Gastrocnemius medialis (tissue), 4 donors: ENCODE measurements around the gene SLC46A3. TPM values are rescaled to one million over a fixed set of nuclear protein-coding genes. Genes with fewer than 3 reads are reported as not detected.
"Not testable (repeated sequence)": the region's sequence is repeated elsewhere in the genome, so short reads cannot be mapped to it uniquely, and the experiment has no call there.

Source experiments
- ATAC-seq, 2 donors: fragments of 150-250 bp; one replicate each; pipeline ENCODE4 v1.9.1; 2016
- DNase-seq, 2 donors: peaks; one replicate each; pipeline ENCODE4 v3.0.0-alpha.2; 2019
- H3K27ac ChIP-seq, 4 donors: fragments of 200-600 bp; sonication (generic); 1 replicate in 1 of 4; 2 replicates in 3 of 4; pipeline ENCODE4 v1.5.1; 2016 to 2018; ENCODE audit warnings: mild to moderate bottlenecking in 2 of 4, moderate library complexity in 1 of 4
- H3K27me3 ChIP-seq, 3 donors: fragments of 200-600 bp; sonication (generic) in 2 of 3; 1 replicate in 1 of 3; 2 replicates in 2 of 3; pipeline versions ENCODE4 v1.5.1 to v1.6.0; 2016 to 2019; ENCODE audit warnings: mild to moderate bottlenecking in 1 of 3, moderate library complexity in 1 of 3
- H3K36me3 ChIP-seq, 2 donors: fragments of 200-600 bp; sonication (generic) in 1 of 2; one replicate each; pipeline ENCODE4 v1.5.1; 2017 to 2018
- H3K4me1 ChIP-seq, 2 donors: fragments of 200-600 bp; sonication (generic) in 1 of 2; one replicate each; pipeline ENCODE4 v1.5.1; 2016 to 2017; ENCODE audit warnings: mild to moderate bottlenecking in 2 of 2
- H3K4me3 ChIP-seq, 4 donors: fragments of 200-600 bp; sonication (generic) in 3 of 4; 1 replicate in 1 of 4; 2 replicates in 3 of 4; pipeline ENCODE4 v1.5.1; 2016 to 2019; ENCODE audit warnings: mild to moderate bottlenecking in 2 of 4
- H3K9me3 ChIP-seq, 3 donors: fragments of 200-600 bp; sonication (generic) in 2 of 3; 1 replicate in 1 of 3; 2 replicates in 2 of 3; pipeline ENCODE4 v1.5.1; 2016 to 2019
- CTCF ChIP-seq, 5 experiments: fragments of 450-650 bp in 3 of 5; fragments of 200-600 bp in 2 of 5; sonication (generic) in 2 of 5; IDR thresholded peaks in 4 of 5; conservative IDR thresholded peaks in 1 of 5; 1 replicate in 4 of 5; 2 replicates in 1 of 5; pipeline ENCODE4 v1.5.1; 2016 to 2019; ENCODE audit warnings: antibody characterized with exemption in 5 of 5, mild to moderate bottlenecking in 3 of 5, moderate library complexity in 3 of 5
- POLR2A ChIP-seq, 2 donors: fragments of 450-650 bp; IDR thresholded peaks; one replicate each; pipeline ENCODE4 v1.6.1; 2017; ENCODE audit warnings: antibody characterized with exemption in 2 of 2, mild to moderate bottlenecking in 2 of 2, moderate library complexity in 2 of 2
- in situ Hi-C, 4 donors: fragments of 200-750 bp; cut with MboI; loops; one replicate each; pipeline versions ENCODE4 v1.15.0 to v1.8.0; 2017; ENCODE audit warnings: low sequenced_read_pairs in 4 of 4
- intact Hi-C: fragments of 100-400 bp; cut with DNase I; formaldehyde crosslinking; loops from one replicate; pipeline ENCODE4 v1.15.1; 2023; ENCODE audit warnings: low total_unique reads
- total RNA-seq, 4 donors: library from RNA; depleted of rRNA; stranded (reverse); fragments of >200 nt; gene quantifications; one replicate each; pipeline versions ENCODE4 v1.1.0 to v1.2.3, GENCODE V29; 2016

SLC46A3 gene
- total RNA-seq, 4 donors from 2014 or later = 6.9 to 18.0 (median 9.8) TPM

GRCh38 chr13:28685114-28685513 is 33.7 kb downstream of the SLC46A3 start:
- Histone ChIP-seq H3K9me3 (no peaks in the 10 kb centered on the region), H3K4me3 (no peak overlapping the region), H3K36me3 (peaks cover 0 to 3% of the 10 kb centered on the region in 2 donors), H3K4me1 (no peaks in the 10 kb centered on the region), H3K27me3 (no peaks in the 10 kb centered on the region), H3K27ac (no peak overlapping the region)
- no peak for ATAC-seq
- intact Hi-C loops = no loop called here
- DNase-seq = no peak
- no peak for TF ChIP-seq CTCF (IDR thresholded peaks at IDR 0.05 in 4 of 5, conservative IDR thresholded peaks at IDR 0.05 in 1 of 5)
- TF ChIP-seq POLR2A (IDR thresholded peaks at IDR 0.05) = no peak
- in situ Hi-C loops = no loop called here

GRCh38 chr13:28684257-28684656 is 34.5 kb downstream of the SLC46A3 start:
- intact Hi-C loops (no loop called here), in situ Hi-C loops (no loop called here)
- Histone ChIP-seq H3K4me3 (no peak overlapping the region), H3K27me3 (no peaks in the 10 kb centered on the region), H3K27ac (no peak overlapping the region), H3K4me1 (no peaks in the 10 kb centered on the region), H3K9me3 (no peaks in the 10 kb centered on the region), H3K36me3 (peaks cover 0 to 12% of the 10 kb centered on the region in 2 donors)
- TF ChIP-seq POLR2A (IDR thresholded peaks at IDR 0.05) = no peak
- no peak for TF ChIP-seq CTCF (IDR thresholded peaks at IDR 0.05 in 4 of 5, conservative IDR thresholded peaks at IDR 0.05 in 1 of 5)
- DNase-seq (no peak), ATAC-seq (peak in 1 of 2 donors; percentile 18)

GRCh38 chr13:28683169-28683568 is 35.6 kb downstream of the SLC46A3 start:
- ATAC-seq, H3K27me3 ChIP-seq, H3K27ac ChIP-seq, H3K4me1 ChIP-seq, DNase-seq, H3K9me3 ChIP-seq, intact Hi-C loops, H3K4me3 ChIP-seq, in situ Hi-C loops: not testable (repeated sequence)
- H3K36me3 ChIP-seq = peaks cover 0 to 22% of the 10 kb centered on the region in 2 donors

- no peaks in the 10 kb centered on the region for H3K27me3 ChIP-seq
- peaks cover 0 to 48% of the 10 kb centered on the region in 2 donors for H3K36me3 ChIP-seq
- TF ChIP-seq POLR2A (IDR thresholded peaks at IDR 0.05) (no peak), CTCF (IDR thresholded peaks at IDR 0.05 in 4 of 5, conservative IDR thresholded peaks at IDR 0.05 in 1 of 5) (no peak)
- H3K4me1 ChIP-seq = no peaks in the 10 kb centered on the region
- in situ Hi-C loops = no loop called here
- H3K27ac ChIP-seq = no peak overlapping the region
- intact Hi-C loops = no loop called here
- DNase-seq = no peak
- no peaks in the 10 kb centered on the region for H3K9me3 ChIP-seq
- H3K4me3 ChIP-seq = no peak overlapping the region
- ATAC-seq = no peak
Observed at GRCh38 chr13:28680541-28680940, 38.2 kb downstream of the SLC46A3 start.

- TF ChIP-seq CTCF (IDR thresholded peaks at IDR 0.05 in 4 of 5, conservative IDR thresholded peaks at IDR 0.05 in 1 of 5) (peak in 1 of 5 experiments; percentile 15), POLR2A (IDR thresholded peaks at IDR 0.05) (no peak)
- no peak overlapping the region for H3K4me3 ChIP-seq
- DNase-seq (no peak), ATAC-seq (no peak)
- peaks cover 0 to 57% of the 10 kb centered on the region in 2 donors for H3K36me3 ChIP-seq
- intact Hi-C loops (loop anchor here (2.0 kb wide), 1 partner anchor 117 kb away; no protein-coding TSS in a partner anchor), in situ Hi-C loops (no loop called here)
- H3K27me3 ChIP-seq = no peaks in the 10 kb centered on the region
- H3K27ac ChIP-seq = no peak overlapping the region
- no peaks in the 10 kb centered on the region for H3K9me3 ChIP-seq
- no peaks in the 10 kb centered on the region for H3K4me1 ChIP-seq
Observed at GRCh38 chr13:28679628-28680027, 39.1 kb downstream of the SLC46A3 start.
